ENCODE results near the gene TEX14.
A peak's percentile ranks its signal among the peaks of the same experiment; 100 is the strongest.
"Not testable (repeated sequence)": the region's sequence is repeated elsewhere in the genome, so short reads cannot be mapped to it uniquely, and the experiment has no call there.

The TEX14 gene

GRCh38 chr17:58597371-58597770, 94.5 kb downstream of the TEX14 start:
- DNase-seq = no peak

GRCh38 chr17:58595194-58595792, 96.6 kb downstream of the TEX14 start:
- no peak for DNase-seq

DNA sequence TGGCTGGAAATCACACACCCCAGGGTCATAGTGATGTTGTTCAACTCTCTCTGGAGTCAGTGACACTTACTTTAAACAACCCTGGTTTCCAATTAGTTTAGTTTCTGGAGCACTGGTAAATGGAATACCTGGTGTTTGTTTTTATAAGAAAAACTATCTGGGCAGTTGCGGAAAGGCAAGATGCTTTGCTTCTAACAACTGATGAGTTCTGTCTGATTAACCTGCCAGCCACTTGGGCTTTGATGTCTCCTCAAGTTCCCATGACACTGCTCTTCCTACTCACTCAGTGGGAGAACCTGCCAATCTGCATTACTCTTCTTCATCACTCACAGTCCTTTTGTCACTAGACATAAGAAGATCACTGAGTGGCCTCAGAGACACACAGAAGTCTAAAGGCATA, 98.7 kb downstream of the TEX14 start:
- DNase-seq = no peak

GRCh38 chr17:58591455-58591854, 100.4 kb downstream of the TEX14 start:
- DNase-seq = no peak

DNA sequence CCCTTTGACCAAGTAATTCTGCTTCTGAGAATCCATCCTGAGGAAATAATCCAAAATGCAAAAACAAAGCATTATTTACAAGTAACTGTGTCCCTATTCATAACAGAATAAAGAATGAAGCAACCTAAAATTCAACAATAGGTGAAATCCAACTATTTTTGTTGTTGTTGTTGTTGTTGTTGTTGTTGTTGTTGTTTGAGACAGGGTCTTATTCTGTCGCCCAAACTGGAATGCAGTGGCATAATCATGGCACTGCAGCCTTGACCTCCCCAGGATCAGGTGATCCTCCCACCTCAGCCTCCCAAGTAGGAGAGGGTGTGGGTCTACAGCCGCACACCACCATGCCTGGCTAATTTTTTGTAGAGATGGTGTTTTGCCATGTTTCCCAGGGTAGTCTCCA, 101.5 kb downstream of the TEX14 start:
- no peak for DNase-seq

- peak; percentile 67 for DNase-seq
These were observed 104.1 kb downstream of the TEX14 start for GRCh38 chr17:58587713-58588117.

DNA sequence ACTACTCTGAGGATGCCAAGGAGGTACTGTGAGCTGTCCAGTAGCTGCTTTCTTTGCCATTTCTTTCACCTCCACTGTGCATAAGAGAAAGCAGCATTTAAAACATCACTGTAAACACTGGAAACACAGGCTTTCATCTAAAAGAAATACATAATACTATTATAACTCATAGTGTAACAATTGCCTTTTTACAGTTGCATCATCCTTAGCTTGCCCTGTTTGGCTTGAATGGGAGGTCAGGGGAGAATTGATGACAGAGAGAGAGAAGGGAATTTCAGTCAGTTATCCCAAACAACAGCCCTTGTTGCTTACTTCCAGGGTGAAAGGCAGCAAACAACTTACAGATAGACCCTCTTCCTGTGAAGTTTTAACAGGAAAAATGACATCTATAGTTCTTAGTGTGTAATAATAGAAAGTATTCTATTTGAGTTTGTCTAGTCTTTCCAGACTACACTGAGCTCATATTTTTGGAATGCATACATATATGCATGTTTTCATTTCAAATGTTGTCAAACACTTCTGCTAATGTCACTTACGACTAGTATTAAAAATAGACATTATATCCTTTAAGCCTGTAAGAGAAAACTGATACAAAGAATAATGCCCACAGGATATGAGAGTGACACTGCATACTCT, 105.7 kb downstream of the TEX14 start:
- no peak for DNase-seq

GRCh38 chr17:58585554-58585953, 106.3 kb downstream of the TEX14 start:
- no peak for DNase-seq

- DNase-seq = no peak
These were observed 108.4 kb downstream of the TEX14 start for GRCh38 chr17:58583486-58583885.

GRCh38 chr17:58582718-58583117, 109.1 kb downstream of the TEX14 start:
- DNase-seq = not testable (repeated sequence)

GRCh38 chr17:58580671-58581070, 111.2 kb downstream of the TEX14 start:
- no peak for DNase-seq

- DNase-seq = peak; percentile 56
These were observed 114.1 kb downstream of the TEX14 start for GRCh38 chr17:58577696-58578095.

DNA sequence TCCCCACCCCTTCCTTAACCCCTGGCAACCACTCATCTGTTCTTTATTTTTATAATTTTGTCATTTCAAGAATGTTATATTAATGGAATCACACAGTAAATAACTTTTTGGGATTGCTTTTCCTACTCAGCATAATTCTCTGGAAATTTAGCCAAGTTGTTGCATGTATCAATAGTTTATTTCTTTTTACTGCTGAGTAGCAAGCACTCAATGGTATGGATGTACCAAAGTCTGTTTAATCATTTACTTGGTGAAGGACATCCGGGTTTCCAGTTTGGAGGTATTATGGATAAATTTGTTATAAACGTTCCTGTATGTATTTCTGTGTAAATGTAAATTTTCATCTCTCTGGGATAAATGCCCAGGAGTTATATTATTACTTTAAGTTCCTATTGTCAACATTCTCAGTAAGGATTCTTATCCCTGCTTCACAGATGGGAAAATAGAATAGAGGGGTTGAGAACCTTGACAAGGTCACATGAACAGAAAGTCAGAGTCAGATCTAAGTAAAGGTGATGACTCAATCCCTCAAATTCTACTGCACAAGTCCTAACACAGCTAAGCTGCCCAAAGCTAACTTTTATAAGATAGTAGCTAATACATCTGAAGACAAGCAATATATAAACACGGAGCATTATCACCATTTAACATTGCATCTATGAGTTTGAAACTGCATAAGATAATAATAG, 115.0 kb downstream of the TEX14 start:
- DNase-seq = no peak

GRCh38 chr17:58575511-58575910, 116.3 kb downstream of the TEX14 start:
- no peak for DNase-seq

- DNase-seq = no peak
These were observed 117.8 kb downstream of the TEX14 start for GRCh38 chr17:58574025-58574424.

- no peak for DNase-seq
These were observed 119.0 kb downstream of the TEX14 start for GRCh38 chr17:58572846-58573245.

GRCh38 chr17:58570758-58571157, 121.1 kb downstream of the TEX14 start:
- DNase-seq = no peak

DNA sequence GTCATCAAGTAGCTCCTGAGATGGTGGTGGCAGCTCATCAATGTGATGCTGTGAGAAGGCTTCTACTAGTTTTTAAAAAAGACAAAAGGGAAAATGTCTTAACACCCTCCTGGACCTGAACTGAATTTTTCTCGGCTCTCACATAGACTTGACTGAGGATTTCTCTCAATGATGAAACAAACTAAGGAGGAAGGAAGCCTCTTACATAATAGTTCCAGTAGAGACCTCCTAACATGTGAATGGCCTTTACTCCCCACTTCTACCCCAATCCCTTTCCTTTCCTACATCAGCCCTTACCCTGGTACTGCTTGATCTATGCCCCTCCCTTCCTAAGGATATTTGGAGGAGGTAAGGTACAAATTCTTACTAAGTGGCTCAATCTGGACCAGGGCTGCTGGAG, 122.6 kb downstream of the TEX14 start:
- DNase-seq = no peak

- DNase-seq = no peak
These were observed 123.6 kb downstream of the TEX14 start for GRCh38 chr17:58568044-58568799.

GRCh38 chr17:58565389-58566311, 126.2 kb downstream of the TEX14 start:
- no peak for DNase-seq

DNA sequence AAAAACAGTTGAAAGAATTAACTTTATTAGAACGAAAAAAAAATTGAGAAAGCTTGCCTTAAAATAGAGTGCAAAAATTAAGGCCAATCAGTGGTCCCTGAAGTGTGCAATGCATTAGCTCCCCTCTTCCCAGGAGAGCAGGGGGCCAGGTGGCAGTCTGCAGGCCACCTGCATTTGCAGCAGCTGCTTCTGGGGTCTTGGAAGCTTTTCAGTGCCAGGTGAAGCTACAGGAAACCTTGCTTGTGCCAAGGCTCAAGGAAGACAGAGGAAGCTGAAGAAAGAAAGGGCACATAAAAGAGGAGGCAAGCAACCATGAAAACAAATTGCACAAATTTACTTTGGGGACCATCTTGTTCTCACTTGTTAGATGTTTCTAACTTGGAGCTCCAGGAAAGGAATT, 126.9 kb downstream of the TEX14 start:
- no peak for DNase-seq

DNA sequence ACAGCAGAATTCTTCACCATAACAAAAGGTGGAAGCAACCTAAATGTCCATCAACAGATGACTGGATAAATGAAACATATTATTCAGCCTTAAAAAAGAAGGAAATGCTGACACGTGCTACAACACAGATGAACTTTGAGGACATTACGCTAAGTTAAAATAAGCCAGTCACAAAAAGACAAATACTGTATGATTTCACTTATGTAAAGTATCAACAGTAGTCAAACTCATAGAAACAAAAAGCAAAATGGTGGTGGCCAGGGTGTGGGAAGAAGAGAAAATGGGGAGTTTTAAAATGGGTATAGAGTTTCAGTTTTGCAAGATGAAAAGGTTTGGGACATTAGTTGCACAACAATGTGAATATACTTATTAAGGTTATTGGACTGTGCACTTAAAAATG, 127.6 kb downstream of the TEX14 start:
- DNase-seq = no peak

DNA sequence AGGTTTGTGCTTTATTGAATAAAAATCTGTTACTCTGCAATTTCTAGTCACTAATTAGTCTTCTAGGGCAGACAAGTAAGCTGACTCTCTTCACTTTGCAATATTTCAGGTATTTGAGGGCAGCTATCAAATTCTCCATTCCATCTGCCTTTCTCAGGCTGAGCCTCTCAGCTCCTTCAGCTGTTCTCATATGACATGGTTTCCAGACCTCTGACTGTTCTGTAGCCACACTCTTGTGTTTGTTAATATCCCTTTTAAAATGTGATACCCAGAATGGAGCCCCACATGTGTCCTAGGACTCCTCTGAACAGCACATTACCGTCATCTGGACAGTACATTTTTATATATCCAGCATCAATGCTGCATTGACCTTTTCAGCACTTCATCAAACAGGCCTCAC, 131.3 kb downstream of the TEX14 start:
- no peak for DNase-seq
